ENCODE results near the gene RBM19.

Gene RBM19

DNA sequence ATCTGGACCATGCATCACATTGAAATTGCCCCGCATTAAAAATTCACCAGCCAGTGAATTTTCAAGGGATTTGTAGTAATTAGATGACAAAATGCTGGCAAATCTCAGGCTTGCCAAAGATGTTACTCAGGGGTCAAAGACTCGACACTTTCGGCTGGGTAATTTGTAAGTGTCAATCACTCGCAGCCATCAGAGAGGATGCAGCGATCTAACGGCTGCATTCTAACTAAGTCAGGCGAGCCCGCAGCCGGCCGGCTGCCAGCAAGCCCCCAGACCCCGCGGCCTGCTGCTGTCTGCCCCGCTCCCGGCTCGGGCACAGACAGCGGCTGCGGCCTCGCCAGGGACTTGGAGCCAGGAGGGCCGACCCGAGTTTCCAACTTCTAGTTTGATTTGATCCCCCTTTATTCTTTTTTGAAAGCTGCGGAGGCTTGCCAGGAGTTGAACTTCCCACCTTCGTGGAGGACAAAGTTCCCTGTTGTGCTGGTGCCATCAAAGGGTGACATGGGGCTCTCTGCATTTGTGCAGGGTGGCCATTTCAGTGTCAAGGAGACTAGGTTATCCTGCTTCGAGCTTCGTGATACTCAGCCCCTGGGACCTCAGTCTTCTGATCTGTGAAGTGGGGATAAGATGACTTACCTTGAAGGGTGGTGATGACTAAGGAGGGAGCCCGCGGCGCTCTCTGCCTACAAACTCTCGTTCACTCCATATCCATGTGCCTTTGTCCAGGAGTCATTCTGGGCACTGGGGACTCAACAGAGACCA is 169.9 kb downstream of the RBM19 start:
- intact Hi-C loops (cut with DNase I), result no loop called here
- DNase-seq, result no peak

GRCh38 chr12:113795445-113795844 is 170.7 kb downstream of the RBM19 start:
- no peak for DNase-seq
- intact Hi-C loops (cut with DNase I), result no loop called here

GRCh38 chr12:113794774-113795173 is 171.4 kb downstream of the RBM19 start:
- intact Hi-C loops (cut with DNase I), result no loop called here
- no peak for DNase-seq

DNA sequence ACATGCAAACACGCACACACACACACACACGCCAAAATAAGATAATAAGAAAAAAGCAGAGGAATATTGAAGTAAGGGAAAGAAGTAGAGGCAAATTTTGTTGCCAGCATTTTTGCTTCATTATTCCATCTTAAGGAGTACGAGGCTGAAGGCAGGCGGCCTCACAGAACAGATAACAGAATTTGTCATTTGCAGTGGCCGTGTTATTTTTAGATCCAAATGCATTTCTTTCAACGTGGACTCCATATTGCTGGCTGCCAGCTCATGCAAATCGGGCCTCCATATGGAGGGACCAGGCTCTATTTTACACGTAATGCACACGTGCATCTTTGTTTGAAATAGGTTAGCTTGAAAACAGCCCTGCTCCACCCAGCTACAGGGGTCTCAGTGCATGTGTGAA is 172.9 kb downstream of the RBM19 start:
- intact Hi-C loops (cut with DNase I), result no loop called here
- DNase-seq, result no peak

DNA sequence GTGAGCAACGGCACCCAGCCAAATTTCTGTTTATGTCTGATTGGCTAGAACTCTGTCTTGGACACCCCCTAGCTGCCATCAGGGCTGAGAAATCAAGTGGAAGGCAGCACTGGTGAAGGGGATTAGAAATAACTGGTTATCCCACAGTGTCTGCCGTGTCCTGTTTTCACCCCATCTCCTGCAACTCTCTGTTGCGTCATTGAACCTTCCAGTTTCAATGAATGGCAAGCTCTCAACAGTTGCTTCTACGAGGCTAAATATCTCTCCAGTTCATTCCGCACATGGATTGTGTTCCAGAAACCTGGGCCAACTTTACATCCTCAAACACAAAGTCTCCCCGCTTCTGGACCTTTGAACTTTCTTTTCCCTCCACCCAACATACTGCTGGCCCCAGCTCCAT is 173.7 kb downstream of the RBM19 start:
- DNase-seq, result no peak
- intact Hi-C loops (cut with DNase I), result no loop called here

DNA sequence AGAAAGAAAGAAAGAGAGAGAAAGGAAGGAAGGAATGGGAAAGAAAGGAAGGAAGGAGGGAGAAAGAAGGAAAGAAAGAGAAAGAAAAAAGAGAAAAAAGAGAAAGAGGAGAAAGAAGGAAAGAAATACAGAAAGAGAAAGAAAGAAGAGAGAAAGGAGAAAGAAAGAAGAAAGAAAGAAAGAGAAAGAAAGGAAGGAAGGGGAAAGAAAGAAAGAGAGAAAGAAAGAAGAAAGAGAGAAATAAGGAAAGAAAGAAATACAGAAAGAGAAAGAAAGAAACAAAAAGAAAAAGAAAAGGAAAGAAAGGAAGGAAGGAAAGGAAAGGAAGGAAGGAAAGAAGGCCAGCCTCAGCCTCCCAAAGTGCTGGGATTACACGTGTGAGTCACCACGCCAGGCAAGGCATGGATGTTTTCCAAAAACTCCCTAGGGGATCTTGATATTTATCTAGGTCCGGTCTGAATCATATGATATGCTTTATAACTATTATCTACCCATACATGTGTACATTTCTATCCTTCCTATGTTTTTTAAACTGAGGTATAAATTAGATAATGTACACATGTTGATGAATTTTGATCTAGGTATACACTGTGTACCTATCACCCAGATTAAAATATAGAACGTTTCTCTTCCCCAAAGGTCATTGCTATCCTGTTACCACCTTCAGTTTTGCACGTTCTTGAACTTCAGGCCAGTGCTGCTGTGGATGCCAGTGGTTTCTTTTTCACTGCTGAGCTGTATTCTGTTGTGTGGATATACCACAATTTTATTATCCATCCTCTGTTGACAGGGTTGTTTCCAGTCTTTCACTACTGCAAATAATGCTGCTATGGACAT is 177.9 kb downstream of the RBM19 start:
- intact Hi-C loops (cut with DNase I), result no loop called here
- DNase-seq, result no peak

GRCh38 chr12:113786107-113786506 is 180.0 kb downstream of the RBM19 start:
- intact Hi-C loops (cut with DNase I), result no loop called here

DNA sequence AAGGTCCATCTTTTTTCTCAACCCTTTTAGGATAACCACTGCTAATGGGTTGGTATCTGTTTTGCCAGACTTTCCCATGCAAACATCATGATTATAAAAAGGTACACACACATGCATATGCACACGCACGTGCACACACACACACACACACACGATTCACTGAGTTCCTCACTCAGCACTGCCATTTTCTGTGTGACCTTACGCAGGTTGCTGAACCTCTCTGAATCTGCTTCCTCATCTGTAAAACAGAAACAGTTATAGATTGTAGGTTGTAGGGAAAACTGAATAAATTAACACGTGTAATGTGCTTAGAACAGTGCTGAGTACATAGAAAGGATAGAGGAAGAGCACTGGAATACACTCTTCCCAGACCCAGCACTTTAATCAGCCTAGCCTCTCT is 182.3 kb downstream of the RBM19 start:
- DNase-seq, result no peak
- intact Hi-C loops (cut with DNase I), result no loop called here

More at GRCh38 chr12:113786107-113786506, 180.0 kb downstream of the RBM19 start:
- no peak for DNase-seq

GRCh38 chr12:113782873-113783272 is 183.3 kb downstream of the RBM19 start:
- intact Hi-C loops (cut with DNase I), result no loop called here
- DNase-seq, result no peak

DNA sequence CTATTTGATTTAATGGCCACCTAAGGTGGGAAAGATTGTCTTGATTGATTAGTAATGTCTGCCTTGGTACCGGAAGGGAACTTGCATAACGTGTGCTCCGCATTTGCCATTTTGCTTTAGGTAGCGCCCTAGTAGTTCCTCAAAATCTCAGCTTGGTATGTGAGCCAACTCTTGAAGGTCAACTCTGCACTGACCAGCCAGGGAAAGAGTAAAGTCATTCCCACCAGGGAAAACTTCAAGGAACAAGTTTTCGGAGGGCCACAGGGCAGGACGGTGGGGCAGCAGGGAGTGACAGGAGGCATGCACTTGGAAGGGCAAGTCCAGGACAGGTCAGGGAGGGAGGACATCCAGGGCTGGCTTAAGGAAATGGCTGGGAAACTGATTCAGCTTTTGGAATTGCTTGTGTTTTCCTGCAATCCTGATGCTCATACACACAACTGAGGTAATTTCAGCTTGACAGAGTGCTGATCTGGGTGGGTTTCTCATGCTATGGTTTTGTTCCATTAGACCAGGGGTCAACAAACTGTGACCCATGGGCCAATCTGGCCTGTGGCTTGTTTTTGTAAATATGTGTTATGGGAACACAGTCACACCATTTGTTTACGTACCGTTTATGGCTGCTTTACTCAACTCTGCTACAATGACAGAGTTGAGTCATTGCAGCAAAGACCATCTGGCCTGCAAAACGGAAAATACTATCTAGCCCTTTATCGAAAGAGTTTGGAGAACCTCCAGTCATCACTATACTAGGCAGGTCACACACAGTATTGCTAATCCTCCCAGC is 184.5 kb downstream of the RBM19 start:
- no peak for DNase-seq
- intact Hi-C loops (cut with DNase I), result no loop called here

DNA sequence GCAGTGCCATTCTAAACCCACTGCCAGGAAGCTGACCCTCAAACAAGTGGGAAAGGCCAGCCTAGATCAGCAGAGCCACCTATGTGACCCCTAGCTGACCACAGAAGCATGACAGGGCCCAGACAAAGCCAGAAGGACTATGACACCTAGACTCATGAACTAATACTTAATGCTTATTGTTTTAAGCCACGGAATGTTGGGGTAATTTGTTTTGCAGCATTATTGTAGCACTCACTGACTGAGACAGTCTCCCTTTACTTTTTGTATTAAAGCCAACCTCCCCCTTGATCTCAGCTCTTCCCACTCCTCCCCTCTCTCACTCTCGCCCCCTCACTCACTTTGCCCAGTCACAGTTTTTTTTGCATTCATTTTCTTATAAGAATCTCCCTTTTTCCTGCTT is 186.4 kb downstream of the RBM19 start:
- intact Hi-C loops (cut with DNase I), result no loop called here
- DNase-seq, result no peak

DNA sequence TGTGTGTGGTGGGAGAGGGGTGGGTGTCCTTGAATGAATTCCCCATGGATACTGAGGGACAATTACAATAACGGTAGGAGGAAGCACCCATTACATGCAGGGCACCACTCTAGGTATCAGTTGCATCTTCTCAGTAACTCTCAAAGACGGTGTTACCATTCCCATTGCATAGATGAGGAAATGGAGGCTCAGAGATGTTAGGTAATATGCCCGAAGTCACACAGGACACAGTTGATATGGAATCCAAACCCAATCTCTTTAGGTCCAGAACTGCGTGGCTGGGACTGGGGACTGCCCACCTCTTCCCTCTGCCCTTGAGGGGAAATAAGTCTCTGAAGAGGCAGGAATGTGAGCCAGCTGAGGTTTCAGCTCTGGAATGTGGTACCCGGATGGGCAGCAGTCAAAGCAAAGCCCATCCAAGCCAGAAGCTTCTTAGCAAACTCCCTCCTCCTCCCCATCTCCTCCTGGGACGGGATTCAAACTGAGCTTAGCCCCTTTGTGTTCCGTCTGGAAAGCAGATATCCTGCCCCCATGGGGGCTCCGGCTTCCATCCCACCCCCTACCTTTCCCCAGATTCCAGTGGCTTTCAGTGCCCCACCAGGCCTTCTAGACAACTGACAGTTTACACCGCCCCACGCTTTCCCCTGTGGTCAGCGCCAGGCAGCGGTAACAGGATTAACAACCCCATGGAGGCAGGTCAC is 187.5 kb downstream of the RBM19 start:
- no peak for DNase-seq
- intact Hi-C loops (cut with DNase I), result no loop called here

DNA sequence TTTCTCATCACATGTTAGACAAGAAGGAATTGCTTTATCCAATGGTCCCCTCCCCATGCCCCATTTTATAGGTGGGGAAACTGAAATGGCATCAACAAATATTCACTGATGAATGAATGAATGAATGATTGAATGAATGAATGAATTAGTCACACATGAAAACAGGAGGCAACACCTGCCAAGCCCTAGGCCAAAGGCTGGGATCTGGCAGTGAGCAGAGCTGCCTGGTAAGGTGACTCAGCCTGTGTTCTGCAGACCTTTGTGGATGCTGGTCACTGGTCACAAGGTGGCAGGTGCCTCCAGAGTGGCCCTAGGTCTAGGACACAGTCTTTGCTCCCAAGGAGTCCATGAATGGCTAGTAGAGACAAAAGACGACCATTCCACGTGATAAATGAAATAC is 188.4 kb downstream of the RBM19 start:
- no peak for DNase-seq
- intact Hi-C loops (cut with DNase I), result no loop called here

- DNase-seq, result no peak
- intact Hi-C loops (cut with DNase I), result no loop called here
Observed at GRCh38 chr12:113776536-113776935, 189.6 kb downstream of the RBM19 start.

DNA sequence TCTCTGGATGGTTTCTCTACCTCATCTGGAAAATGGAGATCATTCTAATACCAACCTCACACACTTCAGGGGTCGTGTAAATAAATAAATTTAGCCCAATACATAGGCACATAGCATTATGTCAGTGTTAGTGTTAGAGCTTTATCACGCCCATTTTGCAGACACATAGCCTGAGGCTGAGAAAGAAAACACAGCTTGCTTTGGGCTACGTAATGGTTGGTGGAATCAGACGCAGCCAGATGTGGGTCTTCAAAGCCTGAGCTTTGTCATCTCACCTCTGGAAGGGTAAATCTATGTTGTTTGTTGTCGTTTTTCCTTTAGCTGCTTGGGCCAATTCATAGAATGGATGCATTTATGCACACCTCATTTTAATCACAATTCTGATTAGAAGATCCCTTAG is 191.6 kb downstream of the RBM19 start:
- intact Hi-C loops (cut with DNase I), result no loop called here
- no peak for DNase-seq

- intact Hi-C loops (cut with DNase I), result no loop called here
- DNase-seq, result no peak
Observed at GRCh38 chr12:113772505-113773030, 193.6 kb downstream of the RBM19 start.

- no peak for DNase-seq
- intact Hi-C loops (cut with DNase I), result no loop called here
Observed at GRCh38 chr12:113770389-113770865, 195.7 kb downstream of the RBM19 start.

GRCh38 chr12:113769305-113769704 is 196.8 kb downstream of the RBM19 start:
- no peak for DNase-seq
- intact Hi-C loops (cut with DNase I), result no loop called here

- no peak for DNase-seq
- intact Hi-C loops (cut with DNase I), result no loop called here
Observed at GRCh38 chr12:113768850-113769249, 197.3 kb downstream of the RBM19 start.
